DND-41 (cell line): ENCODE data around the gene TRAPPC2L.

Experiments
- ATAC-seq: fragments of 200-7000 bp; cut with Tn5 transposase; 3 replicates; pipeline ENCODE4 v1.9.1; 2021; ENCODE audit warnings: low read depth; ENCODE audit not compliant: insufficient read depth
- DNase-seq: peaks from one replicate; pipeline ENCODE4 v3.0.0-alpha.2; 2020
- H2AFZ ChIP-seq: 2 replicates; pipeline ENCODE4 v1.6.0; 2012; ENCODE audit warnings: low read depth, low read length
- H3K27ac ChIP-seq: 2 replicates; pipeline ENCODE4 v1.5.1; 2012; ENCODE audit warnings: low read length, inconsistent platforms
- H3K27me3 ChIP-seq: fragments of 200-600 bp; sonication (generic); 2 replicates; pipeline ENCODE4 v1.6.0; 2012; ENCODE audit warnings: low read length, mild to moderate bottlenecking, inconsistent platforms; ENCODE audit not compliant: insufficient read depth, poor library complexity
- H3K36me3 ChIP-seq: 2 replicates; pipeline ENCODE4 v1.5.1; 2012; ENCODE audit warnings: low read length, inconsistent platforms; ENCODE audit not compliant: insufficient read depth
- H3K4me1 ChIP-seq: 2 replicates; pipeline ENCODE4 v1.5.1; 2012; ENCODE audit warnings: mild to moderate bottlenecking, low read length; ENCODE audit not compliant: insufficient read depth
- H3K4me2 ChIP-seq: 2 replicates; pipeline ENCODE4 v1.6.0; 2012; ENCODE audit warnings: mild to moderate bottlenecking, moderate library complexity, low read length, inconsistent platforms; ENCODE audit not compliant: insufficient read depth
- H3K4me3 ChIP-seq, 2 experiments: fragments of 200-600 bp in 1 of 2; shearing (Covaris generic) in 1 of 2; 2 replicates each; pipeline ENCODE4 v1.5.1; 2012 to 2016; ENCODE audit warnings: inconsistent platforms in 2 of 2, low read length in 2 of 2, mild to moderate bottlenecking in 2 of 2, low read depth in 1 of 2, moderate library complexity in 1 of 2
- H3K79me2 ChIP-seq: 2 replicates; pipeline ENCODE4 v1.6.0; 2012; ENCODE audit warnings: low read length, inconsistent platforms; ENCODE audit not compliant: insufficient read depth
- H3K9ac ChIP-seq: 2 replicates; pipeline ENCODE4 v1.6.0; 2012; ENCODE audit warnings: low read depth, mild to moderate bottlenecking, inconsistent platforms, low read length, moderate library complexity
- H3K9me3 ChIP-seq: 2 replicates; pipeline ENCODE4 v1.5.1; 2012; ENCODE audit warnings: low read length, moderate library complexity, mild to moderate bottlenecking, inconsistent platforms; ENCODE audit not compliant: insufficient read depth, severe bottlenecking
- H4K20me1 ChIP-seq: 2 replicates; pipeline ENCODE4 v1.6.0; 2012; ENCODE audit warnings: low read length; ENCODE audit not compliant: insufficient read depth
- CTCF ChIP-seq: IDR thresholded peaks from 2 replicates; pipeline ENCODE4 v1.5.1; 2012; ENCODE audit warnings: borderline replicate concordance, low read length, moderate library complexity, mild to moderate bottlenecking; ENCODE audit not compliant: poor library complexity, severe bottlenecking; ENCODE audit errors: extremely low read depth
- EZH2 ChIP-seq: IDR thresholded peaks from 3 replicates; pipeline ENCODE4 v1.6.1; 2012; ENCODE audit warnings: borderline replicate concordance, low read depth, mild to moderate bottlenecking, moderate library complexity, low read length, inconsistent platforms; ENCODE audit not compliant: severe bottlenecking

Gene TRAPPC2L

DNA sequence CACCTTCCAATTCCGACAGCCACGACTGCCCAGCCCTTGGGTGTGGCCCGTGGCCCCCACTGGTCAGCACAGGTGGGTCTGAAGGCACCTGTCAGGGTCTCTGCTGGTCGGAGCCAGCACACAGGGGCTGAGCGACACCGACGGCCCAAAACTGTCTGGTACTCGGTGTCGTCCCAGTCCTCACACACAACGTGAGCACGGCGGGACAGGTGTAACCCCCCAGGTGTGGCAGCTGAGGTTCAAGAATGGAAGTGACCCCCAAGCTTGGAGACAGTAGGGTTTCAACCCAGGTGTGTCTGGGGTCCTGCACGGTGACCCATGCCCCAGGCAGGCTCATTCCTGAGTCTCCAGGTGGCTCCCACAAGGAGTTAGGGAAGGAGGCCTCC, 1.2 kb upstream of the TRAPPC2L start:
- H3K36me3 ChIP-seq: peaks cover 23% of the 10 kb centered on the region
- H3K9me3 ChIP-seq: no peaks in the 10 kb centered on the region
- H3K79me2 ChIP-seq: peaks cover 24% of the 10 kb centered on the region
- H4K20me1 ChIP-seq: peaks cover 12% of the 10 kb centered on the region
- H3K9ac ChIP-seq: no peak overlapping the region
- H3K27ac ChIP-seq: 0 out of 2 replicates have a peak overlapping the region, but pooled peaks have one; percentile 9
- H3K4me3 ChIP-seq: peak overlapping the region in 1 of 2 experiments; percentile 57; a peak in 2 of 4 replicates
- no peak for TF ChIP-seq EZH2
- TF ChIP-seq CTCF: no peak
- DNase-seq (no peak), ATAC-seq (no peak)
- H3K27me3 ChIP-seq: no peaks in the 10 kb centered on the region
- peaks cover 24% of the 10 kb centered on the region for H3K4me1 ChIP-seq
- peak overlapping the region; percentile 88 for H3K4me2 ChIP-seq
- no peak overlapping the region for H2AFZ ChIP-seq

GRCh38 chr16:88856122-88856827, 652 bp upstream of the TRAPPC2L start:
- peaks cover 24% of the 10 kb centered on the region for H3K79me2 ChIP-seq
- TF ChIP-seq CTCF (no peak), EZH2 (no peak)
- ATAC-seq (peak; percentile 62), DNase-seq (no peak)
- H3K9me3 ChIP-seq: no peaks in the 10 kb centered on the region
- peaks cover 24% of the 10 kb centered on the region for H3K4me1 ChIP-seq
- H3K36me3 ChIP-seq: peaks cover 29% of the 10 kb centered on the region
- H3K27ac ChIP-seq: peak overlapping the region; percentile 84
- peak overlapping the region; percentile 76 for H3K9ac ChIP-seq
- no peaks in the 10 kb centered on the region for H3K27me3 ChIP-seq
- H4K20me1 ChIP-seq: peaks cover 12% of the 10 kb centered on the region
- H2AFZ ChIP-seq: peak overlapping the region; percentile 77
- H3K4me3 ChIP-seq: peak overlapping the region; percentile 58 to 87; a peak in 3 of 4 replicates
- peak overlapping the region; percentile 88 for H3K4me2 ChIP-seq

DNA sequence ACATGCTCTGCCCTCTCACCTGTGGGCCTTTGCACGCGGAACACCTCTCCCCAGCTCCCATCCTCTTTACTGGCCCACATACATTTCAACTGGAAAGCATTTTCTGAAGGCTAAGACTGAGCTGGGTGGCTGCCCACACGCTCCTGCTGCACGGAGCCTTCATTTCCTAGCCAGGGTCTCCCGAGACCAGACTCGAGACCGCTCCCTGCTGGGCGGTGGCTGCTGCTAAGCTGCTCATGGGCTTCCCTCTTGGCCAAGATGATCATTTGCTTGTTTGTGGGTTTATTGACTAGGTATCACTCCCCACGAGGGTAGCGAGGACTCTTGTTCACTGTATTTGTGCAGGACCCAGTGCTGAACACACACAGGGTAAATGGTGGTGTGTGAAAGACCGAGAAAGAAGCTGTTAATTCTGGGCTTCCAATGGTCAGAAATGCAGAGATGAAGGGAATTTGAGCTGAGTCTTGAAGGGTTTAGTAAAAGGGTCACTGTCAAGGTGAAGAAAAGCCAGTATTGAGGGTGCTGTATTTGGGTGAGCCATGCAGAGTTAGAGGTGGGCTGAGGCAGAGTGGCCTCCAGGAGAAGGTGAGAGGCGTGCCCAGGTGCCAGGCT, 907 bp downstream of the TRAPPC2L start:
- DNase-seq: peak; percentile 75
- peak overlapping the region; percentile 76 for H3K9ac ChIP-seq
- peaks cover 24% of the 10 kb centered on the region for H3K79me2 ChIP-seq
- TF ChIP-seq CTCF: peak; percentile 81
- TF ChIP-seq EZH2: no peak
- peak overlapping the region; percentile 97 for H2AFZ ChIP-seq
- peaks cover 38% of the 10 kb centered on the region for H3K36me3 ChIP-seq
- peak overlapping the region; percentile 70 for H3K27ac ChIP-seq
- no peaks in the 10 kb centered on the region for H3K9me3 ChIP-seq
- peaks cover 12% of the 10 kb centered on the region for H4K20me1 ChIP-seq
- H3K4me2 ChIP-seq: peak overlapping the region; percentile 88
- H3K27me3 ChIP-seq: no peaks in the 10 kb centered on the region
- ATAC-seq: peak; percentile 74
- H3K4me1 ChIP-seq: peaks cover 24% of the 10 kb centered on the region
- peak overlapping the region; percentile 58 to 87; a peak in 3 of 4 replicates for H3K4me3 ChIP-seq
